K562 (cell line): ENCODE data around the gene CDK14. TPM values are rescaled to one million over a fixed set of nuclear protein-coding genes. Genes with fewer than 3 reads are reported as not detected.

Source experiments
- ATAC-seq: fragments of 200-7000 bp; cut with Tn5 transposase; 3 replicates; pipeline ENCODE4 v1.9.1; 2020; ENCODE audit warnings: moderate library complexity
- BruUV-seq: library from RNA; stranded (reverse); fragments of 400-500 nt; replicated peaks from 2 replicates; lab custom pipeline; 2021; lab: Mats Ljungman, UMichigan
- CTCF ChIA-PET: fragments of 300-600 bp; formaldehyde crosslinking; extraction: SDS; loops from one replicate; lab custom pipeline; 2021; ENCODE audit warnings: low intra/inter-chr PET ratio; lab: Yijun Ruan, JAX
- POLR2A ChIA-PET: fragments of 300-600, 350-650 bp; sonication (Branson Sonifier 250); formaldehyde crosslinking; extraction: SDS; loops from one replicate; lab custom pipeline; 2021; ENCODE audit warnings: antibody characterized with exemption, inconsistent platforms; lab: Yijun Ruan, JAX
- DNase-seq, 4 experiments: peaks; one replicate each; pipeline versions ENCODE4 v3.0.0 to v3.0.0-alpha.2; 2011 to 2018; ENCODE audit warnings: low spot score in 3 of 4, mixed read lengths in 3 of 4; ENCODE audit errors: extremely low read depth in 1 of 4
- FAIRE-seq: peaks from 2 replicates; lab custom pipeline; 2011; peaks lifted over from hg19 to GRCh38; lab: Jason Lieb, UNC
- H2AFZ ChIP-seq: 2 replicates; pipeline ENCODE4 v1.6.0; 2011; ENCODE audit warnings: low read depth, low read length, control low read depth, inconsistent platforms
- H3K27ac ChIP-seq: fragments of 200-600 bp; 3 replicates; pipeline ENCODE4 v1.8.0; 2011; ENCODE audit warnings: low read depth, mild to moderate bottlenecking, control low read depth, inconsistent platforms, low read length, moderate library complexity, mixed read lengths; ENCODE audit errors: extremely low read depth
- H3K27me3 ChIP-seq, 2 experiments: fragments of 300-600 bp in 1 of 2; 2 replicates in 1 of 2; 3 replicates in 1 of 2; pipeline versions ENCODE4 v1.6.0 to v1.8.0; 2011; ENCODE audit warnings: inconsistent platforms in 2 of 2, low read length in 2 of 2, mild to moderate bottlenecking in 1 of 2, mixed read lengths in 1 of 2, moderate library complexity in 1 of 2; ENCODE audit not compliant: control insufficient read depth in 2 of 2, insufficient read depth in 2 of 2
- H3K36me3 ChIP-seq: fragments of 300-600 bp; 3 replicates; pipeline ENCODE4 v1.8.0; 2011; ENCODE audit warnings: mild to moderate bottlenecking, low read length, inconsistent platforms; ENCODE audit not compliant: control insufficient read depth, insufficient read depth
- H3K4me1 ChIP-seq, 2 experiments: fragments of 200-600 bp in 1 of 2; replicated peaks in 1 of 2; 2 replicates in 1 of 2; 3 replicates in 1 of 2; pipeline versions ENCODE4 v1.5.1 to v1.8.0; 2011; ENCODE audit warnings: inconsistent platforms in 2 of 2, low read length in 2 of 2, mild to moderate bottlenecking in 1 of 2, mixed read lengths in 1 of 2, moderate library complexity in 1 of 2; ENCODE audit not compliant: control insufficient read depth in 2 of 2, insufficient read depth in 2 of 2
- H3K4me2 ChIP-seq: 2 replicates; pipeline ENCODE4 v1.6.1; 2011; ENCODE audit warnings: low read length, control low read depth, inconsistent platforms, mixed read lengths; ENCODE audit not compliant: insufficient read depth
- H3K4me3 ChIP-seq: fragments of 200-600 bp; sonication (generic), shearing (Covaris generic); 2 replicates; pipeline ENCODE4 v1.5.1; 2016; ENCODE audit warnings: control low read depth, inconsistent platforms
- H3K79me2 ChIP-seq: fragments of 200-600 bp; 3 replicates; pipeline ENCODE4 v1.8.0; 2011; ENCODE audit warnings: low read length, inconsistent platforms; ENCODE audit not compliant: control insufficient read depth, insufficient read depth
- H3K9ac ChIP-seq, 2 experiments: 2 replicates each; pipeline versions ENCODE4 v1.6.0 to v1.6.1; 2011; ENCODE audit warnings: low read depth in 2 of 2, low read length in 2 of 2, control low read depth in 1 of 2, inconsistent platforms in 1 of 2, mild to moderate bottlenecking in 1 of 2, mixed read lengths in 1 of 2; ENCODE audit not compliant: insufficient read depth in 1 of 2
- H3K9me1 ChIP-seq: one replicate; pipeline ENCODE4 v1.6.0; 2011; ENCODE audit warnings: inconsistent platforms, mild to moderate bottlenecking, low read length, moderate library complexity; ENCODE audit not compliant: control insufficient read depth, insufficient read depth
- H3K9me3 ChIP-seq: replicated peaks from 2 replicates; pipeline ENCODE4 v1.5.1; 2011; ENCODE audit warnings: low read depth, low read length, inconsistent platforms; ENCODE audit not compliant: control insufficient read depth, insufficient read depth
- H4K20me1 ChIP-seq: replicated peaks from 2 replicates; pipeline ENCODE4 v1.6.1; 2011; ENCODE audit warnings: low read length, inconsistent platforms, mixed read lengths; ENCODE audit not compliant: control insufficient read depth, insufficient read depth
- CBX2 ChIP-seq: fragments of 200-600 bp; sonication (generic); IDR thresholded peaks from one replicate; pipeline ENCODE4 v1.6.1; 2012; ENCODE audit warnings: mild to moderate bottlenecking, low read length, inconsistent platforms; ENCODE audit not compliant: insufficient read depth, poor library complexity, severe bottlenecking
- ETS2 ChIP-seq: IDR thresholded peaks from 2 replicates; pipeline ENCODE4 v1.6.1; 2016; ENCODE audit warnings: borderline replicate concordance, missing genetic modification characterization, mild to moderate bottlenecking, moderate library complexity, missing compliant biosample characterization; ENCODE audit not compliant: poor library complexity, severe bottlenecking
- FOSL1 ChIP-seq: fragments of 200-800 bp; sonication (Bioruptor generic); conservative IDR thresholded peaks from 2 replicates; pipeline ENCODE4 v1.6.1; 2016; ENCODE audit warnings: missing genetic modification characterization, missing compliant biosample characterization
- FOXJ2 ChIP-seq: fragments of 200-800 bp; sonication (Bioruptor generic); IDR thresholded peaks from 2 replicates; pipeline ENCODE4 v1.6.1; 2016; ENCODE audit warnings: missing genetic modification characterization, missing compliant biosample characterization
- HNRNPLL ChIP-seq: fragments of 200-400 bp; formaldehyde crosslinking; IDR thresholded peaks from 2 replicates; pipeline ENCODE4 v1.6.1; 2017; ENCODE audit warnings: low read length, low read depth, mild to moderate bottlenecking; ENCODE audit not compliant: poor library complexity, severe bottlenecking
- KDM1A ChIP-seq, 2 experiments: fragments of 450-650 bp; IDR thresholded peaks; 2 replicates each; pipeline ENCODE4 v1.6.1; 2016; ENCODE audit warnings: mild to moderate bottlenecking in 2 of 2
- KLF10 ChIP-seq: fragments of 250-450 bp; sonication (Bioruptor Pico); IDR thresholded peaks from 2 replicates; pipeline ENCODE4 v1.6.1; 2021; ENCODE audit warnings: matching md5 sums
- LCOR ChIP-seq: sonication (generic); formaldehyde crosslinking; IDR thresholded peaks from 2 replicates; pipeline ENCODE4 v1.8.0; 2022; ENCODE audit warnings: mild to moderate bottlenecking, missing genetic modification reagents
- NFRKB ChIP-seq: fragments of 450-650 bp; IDR thresholded peaks from 2 replicates; pipeline ENCODE4 v1.6.1; 2016; ENCODE audit warnings: low read depth
- PPARD ChIP-seq: fragments of 250-450 bp; sonication (Bioruptor Pico); IDR thresholded peaks from 2 replicates; pipeline ENCODE4 v1.8.0; 2022; ENCODE audit warnings: inconsistent platforms, mild to moderate bottlenecking, moderate library complexity
- SMAD4 ChIP-seq: fragments of 250-450 bp; sonication (Bioruptor Pico); conservative IDR thresholded peaks from 2 replicates; pipeline ENCODE4 v1.8.0; 2021; ENCODE audit warnings: inconsistent platforms, mild to moderate bottlenecking, moderate library complexity
- ZEB2 ChIP-seq: fragments of 450-650 bp; IDR thresholded peaks from 2 replicates; pipeline ENCODE4 v1.6.1; 2016
- ZFPM2 ChIP-seq: fragments of 250-450 bp; sonication (Bioruptor Pico); IDR thresholded peaks from 2 replicates; pipeline ENCODE4 v1.5.1; 2022; ENCODE audit warnings: mild to moderate bottlenecking
- WGBS: fragments of 100-300 bp; shearing (Covaris generic); methylation state at CpG from one replicate; pipeline ENCODE4 v1.1.6; 2016; ENCODE audit warnings: low coverage, mixed read lengths; ENCODE audit not compliant: insufficient coverage; ENCODE audit errors: missing lambda C conversion rate; 5-methylcytosine and 5-hydroxymethylcytosine counted together
- in situ Hi-C: fragments of 300-500 bp; cut with MboI; formaldehyde crosslinking; loops from 4 replicates; pipeline ENCODE4 v1.15.0; 2018; ENCODE audit warnings: inconsistent platforms, mixed read lengths
- intact Hi-C: fragments of 100-400 bp; cut with micrococcal nuclease; formaldehyde crosslinking; loops from 2 replicates; pipeline ENCODE4 v1.14.2; 2022
- polyA plus RNA-seq, 8 experiments: library from polyadenylated mRNA; depleted of rRNA in 4 of 8; stranded (reverse) in 5 of 8; unstranded in 3 of 8; fragments of >200 nt; fragmentation: Nextera tagmentation in 2 of 8; fragmentation: Illumina TruSeq in 1 of 8; extraction: Ambion mirVana in 2 of 8; extraction: Trizol in 1 of 8; gene quantifications; 2 replicates each; pipeline versions ENCODE4 v1.2.1 to v1.2.3, GENCODE V29; 2011 to 2014; ENCODE audit warnings: inconsistent platforms in 1 of 8, missing spikeins in 1 of 8
- total RNA-seq, 7 experiments: library from RNA; depleted of rRNA in 6 of 7; stranded (reverse); fragments of >200 nt in 6 of 7; fragmentation: Illumina TruSeq in 2 of 7; extraction: Trizol in 2 of 7; gene quantifications; 2 replicates each; pipeline versions ENCODE4 v1.2.1 to v1.2.3, GENCODE V29; 2011 to 2021; ENCODE audit warnings: low replicate concordance in 1 of 7
- TF ChIP-seq, protein P1 (sequence below), 2 experiments: fragments of 450-650 bp; IDR thresholded peaks; 2 replicates each; pipeline ENCODE4 v1.6.1; 2016; ENCODE audit warnings: mild to moderate bottlenecking in 2 of 2, borderline replicate concordance in 1 of 2, low read depth in 1 of 2, moderate library complexity in 1 of 2
- TF ChIP-seq, protein P2 (sequence below): fragments of 450-650 bp; IDR thresholded peaks from 2 replicates; pipeline ENCODE4 v1.6.1; 2017; ENCODE audit warnings: mild to moderate bottlenecking, moderate library complexity

CDK14 gene
- total and polyA plus RNA-seq, 9 of the 15 experiments (the other 6 are each of a cell fraction or from before 2014, with no cell fraction given), result 0.03 to 0.91 (median 0.16) TPM

DNA sequence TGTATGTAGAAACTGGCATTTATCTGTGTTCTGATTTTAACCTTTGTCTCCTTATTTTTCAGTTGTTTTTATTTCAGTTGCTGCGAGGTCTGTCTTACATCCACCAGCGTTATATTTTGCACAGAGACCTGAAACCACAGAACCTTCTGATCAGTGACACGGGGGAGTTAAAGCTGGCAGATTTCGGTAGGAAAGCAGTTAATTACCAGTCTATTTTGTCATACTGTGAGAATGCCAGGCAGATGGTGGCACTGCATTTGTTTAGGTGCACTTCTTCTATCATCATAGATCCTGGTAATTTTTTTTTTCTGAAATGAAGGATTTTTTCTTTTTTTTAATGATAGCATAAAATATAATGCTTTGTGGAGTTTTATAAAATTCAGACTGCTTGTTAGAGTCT lies 321.4 kb downstream of the CDK14 start:
- POLR2A ChIA-PET, result no interaction called here
- TF ChIP-seq HNRNPLL (no peak), ETS2 (tag) (no peak), ZFPM2 (CRISPR knock-in tag) (no peak), FOXJ2 (tag) (no peak), KDM1A (IDR thresholded peaks at IDR 0.05) (no peak), KLF10 (CRISPR knock-in tag) (no peak), ZEB2 (no peak), PPARD (CRISPR knock-in tag) (no peak), CBX2 (no peak), SMAD4 (CRISPR knock-in tag) (no peak), LCOR (CRISPR knock-in tag) (no peak), FOSL1 (tag) (no peak), NFRKB (no peak)
- TF ChIP-seq, protein P1, sequence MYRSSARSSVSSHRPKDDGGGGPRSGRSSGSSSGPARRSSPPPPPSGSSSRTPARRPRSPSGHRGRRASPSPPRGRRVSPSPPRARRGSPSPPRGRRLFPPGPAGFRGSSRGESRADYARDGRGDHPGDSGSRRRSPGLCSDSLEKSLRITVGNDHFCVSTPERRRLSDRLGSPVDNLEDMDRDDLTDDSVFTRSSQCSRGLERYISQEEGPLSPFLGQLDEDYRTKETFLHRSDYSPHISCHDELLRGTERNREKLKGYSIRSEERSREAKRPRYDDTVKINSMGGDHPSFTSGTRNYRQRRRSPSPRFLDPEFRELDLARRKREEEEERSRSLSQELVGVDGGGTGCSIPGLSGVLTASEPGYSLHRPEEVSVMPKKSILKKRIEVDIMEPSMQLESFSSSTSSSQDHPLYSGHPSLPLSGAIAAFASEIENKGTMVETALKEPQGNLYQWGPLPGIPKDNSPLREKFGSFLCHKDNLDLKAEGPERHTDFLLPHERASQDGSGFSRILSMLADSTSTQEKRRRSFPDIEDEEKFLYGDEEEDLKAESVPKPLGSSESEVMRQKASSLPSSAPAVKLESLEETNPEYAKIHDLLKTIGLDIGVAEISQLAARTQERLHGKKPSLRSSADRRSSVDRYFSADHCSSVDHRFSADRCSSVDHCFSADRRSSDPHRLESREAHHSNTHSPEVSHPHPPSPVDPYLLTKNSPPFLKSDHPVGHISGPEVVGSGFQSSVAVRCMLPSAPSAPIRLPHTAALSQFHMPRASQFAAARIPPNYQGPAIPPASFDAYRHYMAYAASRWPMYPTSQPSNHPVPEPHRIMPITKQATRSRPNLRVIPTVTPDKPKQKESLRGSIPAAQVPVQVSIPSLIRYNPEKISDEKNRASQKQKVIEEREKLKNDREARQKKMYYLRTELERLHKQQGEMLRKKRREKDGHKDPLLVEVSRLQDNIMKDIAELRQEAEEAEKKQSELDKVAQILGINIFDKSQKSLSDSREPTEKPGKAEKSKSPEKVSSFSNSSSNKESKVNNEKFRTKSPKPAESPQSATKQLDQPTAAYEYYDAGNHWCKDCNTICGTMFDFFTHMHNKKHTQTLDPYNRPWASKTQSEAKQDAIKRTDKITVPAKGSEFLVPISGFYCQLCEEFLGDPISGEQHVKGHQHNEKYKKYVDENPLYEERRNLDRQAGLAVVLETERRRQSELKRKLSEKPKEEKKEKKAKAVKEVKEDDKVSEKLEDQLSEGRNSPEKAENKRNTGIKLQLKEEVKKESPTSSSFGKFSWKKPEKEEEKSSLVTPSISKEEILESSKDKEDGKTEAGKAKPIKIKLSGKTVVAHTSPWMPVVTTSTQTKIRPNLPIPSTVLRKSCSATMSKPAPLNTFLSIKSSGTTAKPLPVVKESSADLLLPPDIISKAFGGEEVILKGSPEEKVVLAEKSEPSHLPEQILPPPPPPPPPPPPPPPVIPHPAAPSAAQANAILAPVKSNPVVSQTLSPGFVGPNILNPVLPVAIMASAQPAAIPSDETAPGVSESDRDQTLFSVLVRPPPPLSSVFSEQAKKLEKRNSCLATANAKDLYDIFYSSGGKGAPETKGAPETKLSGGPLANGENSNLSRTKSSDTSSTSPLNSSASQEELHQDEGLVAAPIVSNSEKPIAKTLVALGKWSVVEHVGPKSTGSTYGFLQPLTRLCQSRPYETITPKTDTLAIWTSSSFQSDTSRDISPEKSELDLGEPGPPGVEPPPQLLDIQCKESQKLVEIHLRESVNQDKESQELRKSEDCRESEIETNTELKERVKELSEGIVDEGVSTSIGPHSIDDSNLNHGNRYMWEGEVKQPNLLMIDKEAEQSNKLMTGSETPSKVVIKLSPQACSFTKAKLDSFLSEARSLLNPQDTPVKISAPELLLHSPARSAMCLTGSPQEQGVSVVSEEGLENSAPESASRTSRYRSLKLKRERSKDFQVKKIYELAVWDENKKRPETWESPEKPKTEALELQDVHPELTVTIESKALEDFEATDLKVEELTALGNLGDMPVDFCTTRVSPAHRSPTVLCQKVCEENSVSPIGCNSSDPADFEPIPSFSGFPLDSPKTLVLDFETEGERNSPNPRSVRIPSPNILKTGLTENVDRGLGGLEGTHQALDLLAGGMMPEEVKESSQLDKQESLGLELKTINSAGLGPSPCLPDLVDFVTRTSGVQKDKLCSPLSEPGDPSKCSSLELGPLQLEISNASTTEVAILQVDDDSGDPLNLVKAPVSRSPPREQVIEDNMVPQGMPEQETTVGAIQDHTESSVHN (IDR thresholded peaks at IDR 0.05; ENCODE audit: borderline replicate concordance in 1 of 2, low read depth in 1 of 2), result no peak
- TF ChIP-seq, protein P2, sequence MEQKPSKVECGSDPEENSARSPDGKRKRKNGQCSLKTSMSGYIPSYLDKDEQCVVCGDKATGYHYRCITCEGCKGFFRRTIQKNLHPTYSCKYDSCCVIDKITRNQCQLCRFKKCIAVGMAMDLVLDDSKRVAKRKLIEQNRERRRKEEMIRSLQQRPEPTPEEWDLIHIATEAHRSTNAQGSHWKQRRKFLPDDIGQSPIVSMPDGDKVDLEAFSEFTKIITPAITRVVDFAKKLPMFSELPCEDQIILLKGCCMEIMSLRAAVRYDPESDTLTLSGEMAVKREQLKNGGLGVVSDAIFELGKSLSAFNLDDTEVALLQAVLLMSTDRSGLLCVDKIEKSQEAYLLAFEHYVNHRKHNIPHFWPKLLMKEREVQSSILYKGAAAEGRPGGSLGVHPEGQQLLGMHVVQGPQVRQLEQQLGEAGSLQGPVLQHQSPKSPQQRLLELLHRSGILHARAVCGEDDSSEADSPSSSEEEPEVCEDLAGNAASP, result no peak
- Histone ChIP-seq H3K79me2 (no peaks in the 10 kb centered on the region), H3K9ac (no peak overlapping the region), H2AFZ (no peak overlapping the region), H4K20me1 (no peaks in the 10 kb centered on the region), H3K4me2 (no peak overlapping the region), H3K27me3 (no peaks in the 10 kb centered on the region), H3K9me1 (no peaks in the 10 kb centered on the region), H3K9me3 (no peaks in the 10 kb centered on the region; the same call in 1 of the 2 replicates), H3K4me1 (no peaks in the 10 kb centered on the region), H3K4me3 (no peak overlapping the region), H3K27ac (no peak overlapping the region), H3K36me3 (no peaks in the 10 kb centered on the region)
- FAIRE-seq, result no peak
- WGBS, result 0% methylated on average over 4 of the region's 4 CpGs
- intact Hi-C loops, result no loop called here
- in situ Hi-C loops, result no loop called here
- BruUV-seq, result no TSS peak
- ATAC-seq, result no peak
- no peak for DNase-seq
- CTCF ChIA-PET, result no interaction called here
